ENCODE measurements around the gene ZFX.

ZFX gene

DNA sequence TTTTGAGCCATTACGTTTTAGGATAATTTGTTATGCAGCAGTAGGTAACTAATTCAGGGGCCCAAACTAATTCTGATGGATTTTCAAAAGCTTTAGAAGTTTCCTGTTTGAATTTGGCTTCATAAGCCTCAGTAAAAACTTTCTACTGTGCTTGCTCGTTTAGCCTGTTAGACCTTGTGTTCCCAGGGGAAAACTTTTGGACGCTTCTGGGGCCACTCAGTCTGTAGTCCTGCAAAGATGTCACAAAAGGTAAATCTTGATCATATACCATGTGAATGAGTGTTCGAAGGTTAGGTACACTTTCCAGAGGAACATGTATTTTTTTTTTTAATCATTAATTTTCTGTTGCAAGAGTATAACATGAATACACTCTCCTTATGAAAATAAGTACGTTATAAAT, 93.7 kb downstream of the ZFX start:
- no peak for DNase-seq

GRCh38 chrX:24243692-24244091, 94.2 kb downstream of the ZFX start:
- no peak for DNase-seq

GRCh38 chrX:24245202-24245601, 95.7 kb downstream of the ZFX start:
- no peak for DNase-seq

DNA sequence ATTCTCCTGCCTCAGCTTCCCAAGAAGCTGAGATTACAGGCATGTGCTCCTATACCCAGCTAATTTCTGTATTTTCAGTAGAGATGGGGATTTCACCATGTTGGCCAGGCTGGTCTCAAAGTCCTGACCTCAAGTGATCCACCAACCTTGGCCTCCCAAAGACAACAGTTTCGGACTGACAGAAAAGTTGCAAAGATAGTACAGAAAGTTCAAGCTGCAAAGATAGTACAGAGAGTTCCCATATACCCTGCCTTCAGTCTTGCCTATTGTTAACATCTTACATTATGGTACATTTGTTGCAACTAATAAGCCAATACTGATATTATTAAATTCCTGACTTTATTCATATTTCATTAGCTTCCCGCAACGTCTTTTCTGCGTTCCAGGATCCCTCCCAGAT, 98.5 kb downstream of the ZFX start:
- DNase-seq: no peak

DNA sequence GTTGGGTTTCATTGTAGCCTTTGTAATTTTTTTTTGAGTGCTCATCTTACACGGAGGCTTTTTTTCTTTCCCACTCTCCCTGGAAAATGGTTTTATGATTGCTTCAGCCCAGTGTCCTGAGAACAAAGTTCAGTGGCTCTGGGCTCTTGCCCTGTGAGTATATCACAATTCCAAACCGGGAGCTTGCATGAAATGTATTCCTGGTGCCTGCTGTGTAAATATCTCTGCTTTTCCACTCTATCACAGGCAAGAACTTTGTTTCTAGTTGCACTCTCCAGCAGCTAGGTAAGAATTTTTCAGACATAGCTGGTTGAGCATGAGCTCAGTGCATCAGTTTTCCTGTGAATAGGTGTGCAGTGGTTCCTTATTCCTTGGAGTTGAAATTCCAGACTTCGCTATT, 103.5 kb downstream of the ZFX start:
- no peak for DNase-seq

GRCh38 chrX:24253469-24253868, 103.9 kb downstream of the ZFX start:
- no peak for DNase-seq

DNA sequence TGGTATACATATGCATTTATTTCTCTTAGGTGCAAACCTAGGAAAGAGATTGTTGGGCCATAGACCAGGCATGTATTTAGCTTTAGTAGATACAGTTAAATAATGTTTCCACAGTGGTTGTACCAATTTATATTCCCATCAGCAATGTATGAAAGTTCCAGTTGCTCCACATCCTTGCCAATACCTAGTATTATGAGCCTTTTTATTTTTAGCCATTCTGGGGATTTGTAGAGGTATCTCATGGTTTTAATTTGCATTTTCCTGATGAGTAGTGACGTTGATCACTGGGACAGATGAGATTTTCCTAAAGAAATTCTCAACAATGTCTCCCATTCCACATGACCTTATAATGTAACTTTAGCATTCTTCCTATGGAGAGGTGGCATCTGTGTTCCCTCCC, 107.5 kb downstream of the ZFX start:
- DNase-seq: no peak

DNA sequence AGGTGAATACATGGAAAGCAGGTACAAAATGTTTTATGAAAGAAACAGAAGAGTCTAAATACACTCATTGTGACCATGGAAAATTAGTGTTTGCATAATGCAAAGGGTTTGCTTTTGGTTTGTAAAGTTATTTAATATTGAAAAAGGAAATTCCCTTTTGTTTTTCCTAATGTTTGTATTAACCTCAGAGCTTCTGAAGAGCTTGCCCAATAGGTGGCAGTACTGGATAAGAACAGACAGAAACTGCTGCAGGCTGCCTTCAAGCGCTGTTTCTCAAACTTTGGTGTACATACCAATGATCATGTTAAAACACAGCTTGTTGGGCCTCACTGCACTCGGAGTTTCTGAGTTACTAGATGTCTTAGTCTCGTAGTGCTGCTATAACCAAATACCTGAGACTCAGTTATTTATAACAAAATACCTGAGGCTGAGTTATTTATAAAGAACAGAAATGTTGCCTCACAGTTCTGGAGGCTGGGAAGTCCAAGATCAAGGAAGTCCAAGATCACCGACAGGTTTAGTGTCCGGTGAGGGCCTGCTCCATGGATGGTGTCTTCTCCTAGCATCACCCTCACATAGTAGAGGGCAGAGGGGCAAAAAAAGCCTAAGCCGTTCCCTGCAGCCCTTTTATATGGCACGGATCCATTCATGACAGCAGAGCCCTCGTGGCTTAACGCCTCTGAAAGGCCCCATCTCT, 110.2 kb downstream of the ZFX start:
- no peak for DNase-seq

GRCh38 chrX:24260842-24261550, 111.5 kb downstream of the ZFX start:
- DNase-seq: peak in 1 of 2 experiments; percentile 45

DNA sequence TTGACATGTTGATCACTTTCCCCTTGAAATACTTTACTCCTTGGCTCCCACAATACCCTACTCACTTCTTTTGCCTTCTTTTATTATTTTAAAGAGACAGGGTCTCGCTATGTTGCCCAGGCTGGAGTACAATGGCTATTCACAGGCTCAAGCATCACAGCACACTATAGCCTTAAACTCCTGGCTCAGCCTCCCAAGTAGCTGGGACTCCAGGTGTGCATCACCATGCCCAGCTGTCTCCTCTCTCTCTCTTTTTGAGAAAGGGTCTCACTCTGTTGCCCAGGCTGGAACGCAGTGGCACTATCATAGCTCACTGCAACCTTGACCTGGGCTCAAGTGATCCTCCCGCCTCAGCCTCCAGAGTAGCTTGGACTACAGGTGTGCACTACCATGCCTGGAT, 112.8 kb downstream of the ZFX start:
- DNase-seq: no peak

DNA sequence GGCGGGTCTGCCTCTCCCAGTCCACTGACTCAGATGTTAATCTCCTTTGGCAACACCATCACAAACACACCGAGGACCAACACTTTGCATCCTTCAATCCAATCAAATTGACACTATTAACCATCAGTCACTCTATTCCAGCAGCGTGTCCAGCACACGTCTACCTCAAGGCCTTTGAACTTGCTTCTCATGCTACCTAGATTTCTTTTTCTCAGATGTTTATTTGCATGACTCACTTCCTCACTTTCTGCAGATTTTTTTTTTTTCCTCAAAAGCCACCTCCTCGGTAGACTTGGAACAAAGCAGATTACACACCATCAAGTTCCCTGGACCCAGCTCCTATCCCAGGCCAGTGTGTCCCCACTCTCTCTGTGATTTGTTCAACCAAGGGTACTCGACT, 114.9 kb downstream of the ZFX start:
- DNase-seq: no peak

All from activated T-cell treated with anti-CD3 and anti-CD28 coated beads, Interleukin-2, amount 50 U/mL, for 48 hours (primary cell).